ENCODE data around the gene SSTR5. TPM values are rescaled to one million over a fixed set of nuclear protein-coding genes. Genes with fewer than 3 reads are reported as not detected.

SSTR5 gene
- total RNA-seq, 3 donors from 2014 or later (not counting 1 experiment from before 2014, with no cell fraction given) = not detected

GRCh38 chr16:1061769-1062505 is 10.6 kb upstream of the SSTR5 start:
- Histone ChIP-seq H3K9me3 (ENCODE audit: control insufficient read depth, insufficient read depth, low read length) (peaks cover 6% of the 10 kb centered on the region), H3K4me1 (ENCODE audit: control insufficient read depth, insufficient read depth, low read length) (no peaks in the 10 kb centered on the region), H3K36me3 (ENCODE audit: control insufficient read depth, insufficient read depth, low read length) (no peaks in the 10 kb centered on the region), H3K4me3 (ENCODE audit: low read length) (no peak overlapping the region), H3K27me3 (ENCODE audit: control insufficient read depth, insufficient read depth, low read length) (peaks cover 2% of the 10 kb centered on the region), H3K27ac (ENCODE audit: low read length) (no peak overlapping the region)
- no peak overlapping the region for H3K27ac Mint-ChIP-seq
- TF ChIP-seq CTCF (IDR thresholded peaks at IDR 0.05) = no peak
- peaks cover 0 to 3% of the 10 kb centered on the region in 2 donors for H3K9me3 Mint-ChIP-seq
- H3K4me3 Mint-ChIP-seq = no peak overlapping the region
- peaks cover 0 to 12% of the 10 kb centered on the region in 2 donors for H3K27me3 Mint-ChIP-seq (ENCODE audit: low read depth in 2 of 2)
- no peaks in the 10 kb centered on the region for H3K36me3 Mint-ChIP-seq
- ATAC-seq = no peak
- 89% methylated on average over 43 of the region's 43 CpGs for WGBS (ENCODE audit: insufficient coverage)
- no peaks in the 10 kb centered on the region for H3K4me1 Mint-ChIP-seq
- DNase-seq = no peak
- intact Hi-C loops (cut with micrococcal nuclease) = no loop called here

- Mint-ChIP-seq H3K27ac (no peak overlapping the region), H3K36me3 (no peaks in the 10 kb centered on the region), H3K9me3 (peaks cover 0 to 3% of the 10 kb centered on the region in 2 donors), H3K27me3 (ENCODE audit: low read depth in 2 of 2) (peaks cover 0 to 12% of the 10 kb centered on the region in 2 donors), H3K4me1 (peaks cover 0 to 6% of the 10 kb centered on the region in 2 donors), H3K4me3 (no peak overlapping the region)
- TF ChIP-seq CTCF (IDR thresholded peaks at IDR 0.05) = no peak
- 76% methylated on average over 20 of the region's 20 CpGs for WGBS (ENCODE audit: insufficient coverage)
- Histone ChIP-seq H3K36me3 (ENCODE audit: control insufficient read depth, insufficient read depth, low read length) (no peaks in the 10 kb centered on the region), H3K27me3 (ENCODE audit: control insufficient read depth, insufficient read depth, low read length) (peaks cover 2% of the 10 kb centered on the region), H3K9me3 (ENCODE audit: control insufficient read depth, insufficient read depth, low read length) (peaks cover 6% of the 10 kb centered on the region), H3K27ac (ENCODE audit: low read length) (no peak overlapping the region), H3K4me1 (ENCODE audit: control insufficient read depth, insufficient read depth, low read length) (no peaks in the 10 kb centered on the region), H3K4me3 (ENCODE audit: low read length) (no peak overlapping the region)
- DNase-seq (no peak), ATAC-seq (no peak)
- intact Hi-C loops (cut with micrococcal nuclease) = no loop called here
Measured at GRCh38 chr16:1062895-1063294, 9.7 kb upstream of the SSTR5 start.

GRCh38 chr16:1063728-1064127 is 8.8 kb upstream of the SSTR5 start:
- WGBS (ENCODE audit: insufficient coverage) = 77% methylated on average over 20 of the region's 21 CpGs
- DNase-seq = no peak
- no peak overlapping the region for H3K27ac ChIP-seq (ENCODE audit: low read length)
- H3K27me3 Mint-ChIP-seq (ENCODE audit: low read depth in 2 of 2) = peaks cover 0 to 12% of the 10 kb centered on the region in 2 donors
- intact Hi-C loops (cut with micrococcal nuclease) = no loop called here
- ATAC-seq = no peak
- peaks cover 6% of the 10 kb centered on the region for H3K9me3 ChIP-seq (ENCODE audit: control insufficient read depth, insufficient read depth, low read length)
- no peak overlapping the region for H3K4me3 Mint-ChIP-seq
- no peak overlapping the region for H3K27ac Mint-ChIP-seq
- TF ChIP-seq CTCF (IDR thresholded peaks at IDR 0.05) = no peak
- peaks cover 0 to 6% of the 10 kb centered on the region in 2 donors for H3K4me1 Mint-ChIP-seq
- H3K36me3 ChIP-seq (ENCODE audit: control insufficient read depth, insufficient read depth, low read length) = no peaks in the 10 kb centered on the region
- H3K9me3 Mint-ChIP-seq = peaks cover 0 to 3% of the 10 kb centered on the region in 2 donors
- H3K4me3 ChIP-seq (ENCODE audit: low read length) = no peak overlapping the region
- no peaks in the 10 kb centered on the region for H3K36me3 Mint-ChIP-seq
- no peaks in the 10 kb centered on the region for H3K4me1 ChIP-seq (ENCODE audit: control insufficient read depth, insufficient read depth, low read length)
- no peaks in the 10 kb centered on the region for H3K27me3 ChIP-seq (ENCODE audit: control insufficient read depth, insufficient read depth, low read length)

All from natural killer cell (primary cell).